HAP-1 (cell line): Measurements from ENCODE around the gene CNTN6.

Experiments used
- DNase-seq, 2 experiments: peaks; one replicate each; pipeline ENCODE4 v3.0.0-alpha.2; 2016 to 2020; ENCODE audit warnings: low spot score in 2 of 2
- H3K27me3 ChIP-seq: fragments of 250-450 bp; sonication (Bioruptor Pico); 2 replicates; pipeline ENCODE4 v1.5.1; 2020; ENCODE audit warnings: low read depth, mild to moderate bottlenecking, moderate library complexity
- H3K36me3 ChIP-seq: fragments of 250-450 bp; sonication (Bioruptor Pico); replicated peaks from 2 replicates; pipeline ENCODE4 v1.5.1; 2020; ENCODE audit warnings: mild to moderate bottlenecking
- H3K4me1 ChIP-seq: fragments of 250-450 bp; sonication (Bioruptor Pico); 2 replicates; pipeline ENCODE4 v1.5.1; 2020; ENCODE audit warnings: mild to moderate bottlenecking
- H3K4me3 ChIP-seq: fragments of 250-450 bp; sonication (Bioruptor Pico); 2 replicates; pipeline ENCODE4 v1.5.1; 2020; ENCODE audit warnings: mild to moderate bottlenecking, moderate library complexity
- H3K9me3 ChIP-seq: fragments of 250-450 bp; sonication (Bioruptor Pico); 2 replicates; pipeline ENCODE4 v1.5.1; 2020; ENCODE audit warnings: mild to moderate bottlenecking, moderate library complexity
- in situ Hi-C: fragments of 300-500 bp; cut with MboI; formaldehyde crosslinking; loops from 3 replicates; pipeline ENCODE4 v1.14.3; 2020; ENCODE audit warnings: low sequenced_read_pairs, inconsistent platforms, mixed read lengths

The CNTN6 gene

DNA sequence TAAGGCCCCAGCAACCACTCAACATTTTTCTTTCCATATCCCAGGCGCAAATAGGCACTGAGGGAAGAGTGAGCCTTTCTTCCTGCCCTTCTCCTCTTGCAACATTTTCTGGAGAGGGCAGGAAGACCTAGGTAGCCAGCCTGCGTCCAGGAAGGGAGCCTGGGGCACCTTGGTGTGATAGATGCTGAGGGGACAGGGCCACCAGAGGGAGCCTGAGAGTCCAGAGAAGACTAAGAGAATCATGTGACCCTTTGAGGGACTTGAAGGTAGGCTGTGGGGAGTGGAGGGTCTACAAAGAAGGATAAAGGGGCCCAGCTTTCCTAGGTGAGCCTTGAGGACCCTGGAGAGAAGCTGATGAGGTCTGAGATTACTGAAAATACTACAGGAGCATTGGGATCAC, 346.6 kb downstream of the CNTN6 start:
- H3K9me3 ChIP-seq = no peaks in the 10 kb centered on the region
- H3K4me1 ChIP-seq = no peaks in the 10 kb centered on the region
- in situ Hi-C loops = no loop called here
- H3K4me3 ChIP-seq = no peak overlapping the region
- no peaks in the 10 kb centered on the region for H3K36me3 ChIP-seq
- peak in 1 of 2 experiments; percentile 62 for DNase-seq
- no peaks in the 10 kb centered on the region for H3K27me3 ChIP-seq

GRCh38 chr3:1442271-1442670, 349.4 kb downstream of the CNTN6 start:
- in situ Hi-C loops = no loop called here

DNA sequence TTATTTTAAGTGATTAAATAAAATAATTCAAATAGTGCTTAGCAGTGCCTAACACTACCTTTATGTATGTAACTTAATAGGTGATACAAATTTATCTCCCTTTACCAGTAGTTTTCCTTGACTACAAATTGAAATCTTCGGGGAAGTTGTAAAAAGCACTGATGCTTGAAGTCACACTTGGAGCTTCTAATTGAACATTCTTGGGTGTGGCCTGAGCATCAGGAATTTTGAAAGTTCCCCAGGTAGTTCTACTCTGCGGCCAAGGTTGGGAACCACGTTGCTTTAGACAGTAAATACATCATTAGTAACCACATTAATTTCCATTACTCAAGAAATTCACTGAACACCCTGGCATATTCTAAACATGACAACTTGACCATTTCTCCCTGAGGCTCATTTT, 351.4 kb downstream of the CNTN6 start:
- no peak overlapping the region for H3K4me3 ChIP-seq
- H3K9me3 ChIP-seq = no peaks in the 10 kb centered on the region
- no peak for DNase-seq
- in situ Hi-C loops = no loop called here
- no peaks in the 10 kb centered on the region for H3K36me3 ChIP-seq
- 0 out of 2 replicates have a peak, but pooled peaks cover 5% of the 10 kb centered on the region for H3K4me1 ChIP-seq
- no peaks in the 10 kb centered on the region for H3K27me3 ChIP-seq

More at GRCh38 chr3:1442271-1442670, 349.4 kb downstream of the CNTN6 start:
- Histone ChIP-seq H3K4me3 (no peak overlapping the region), H3K27me3 (no peaks in the 10 kb centered on the region), H3K4me1 (no peaks in the 10 kb centered on the region), H3K9me3 (no peaks in the 10 kb centered on the region), H3K36me3 (no peaks in the 10 kb centered on the region)
- DNase-seq = no peak

DNA sequence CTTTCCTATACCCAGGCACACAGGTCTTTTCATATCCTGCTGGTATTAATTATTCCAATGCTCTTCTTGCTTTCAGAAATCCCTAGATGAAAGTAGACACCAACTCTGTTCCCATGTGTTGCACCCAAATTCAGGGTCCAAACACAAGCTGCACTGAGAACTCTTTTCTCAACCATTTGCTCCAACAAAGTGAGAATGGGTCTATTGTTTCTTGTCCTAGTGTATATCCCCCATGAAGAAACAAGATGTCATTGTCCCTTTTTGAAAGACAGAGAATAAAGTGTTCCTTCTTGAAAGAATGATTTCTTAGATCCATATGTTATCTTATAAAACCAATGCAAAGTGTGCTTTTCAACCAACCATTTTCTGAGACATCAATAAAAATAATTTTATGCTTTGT, 353.7 kb downstream of the CNTN6 start:
- Histone ChIP-seq H3K27me3 (no peaks in the 10 kb centered on the region), H3K9me3 (no peaks in the 10 kb centered on the region), H3K4me1 (0 out of 2 replicates have a peak, but pooled peaks cover 5% of the 10 kb centered on the region), H3K36me3 (no peaks in the 10 kb centered on the region), H3K4me3 (no peak overlapping the region)
- DNase-seq = no peak
- in situ Hi-C loops = no loop called here

DNA sequence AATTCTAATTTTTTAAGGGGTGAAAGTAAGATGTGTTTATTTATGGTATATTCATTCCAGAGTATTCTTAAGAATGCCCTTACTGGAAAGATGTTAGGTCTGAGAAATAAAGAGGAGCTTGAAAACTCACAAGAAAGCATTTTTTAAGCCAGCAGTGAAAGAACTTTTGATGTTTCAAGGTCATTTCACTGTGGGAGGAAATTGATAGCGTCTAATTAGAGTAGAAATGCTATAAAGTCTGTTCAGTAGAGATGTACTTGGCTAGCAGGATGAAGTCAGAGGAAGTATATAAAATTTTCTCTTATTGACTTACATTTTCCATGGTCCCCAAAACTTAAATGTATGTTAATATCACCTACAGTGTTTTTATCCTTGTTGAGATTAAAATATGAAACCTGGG, 354.6 kb downstream of the CNTN6 start:
- no peaks in the 10 kb centered on the region for H3K27me3 ChIP-seq
- no peaks in the 10 kb centered on the region for H3K36me3 ChIP-seq
- H3K4me1 ChIP-seq = 0 out of 2 replicates have a peak, but pooled peaks cover 5% of the 10 kb centered on the region
- in situ Hi-C loops = no loop called here
- no peaks in the 10 kb centered on the region for H3K9me3 ChIP-seq
- DNase-seq = no peak
- no peak overlapping the region for H3K4me3 ChIP-seq

GRCh38 chr3:1448443-1448842, 355.6 kb downstream of the CNTN6 start:
- DNase-seq = no peak

More at GRCh38 chr3:1448443-1448842, 355.6 kb downstream of the CNTN6 start:
- Histone ChIP-seq H3K36me3 (no peaks in the 10 kb centered on the region), H3K9me3 (no peaks in the 10 kb centered on the region), H3K27me3 (no peaks in the 10 kb centered on the region), H3K4me1 (0 out of 2 replicates have a peak, but pooled peaks cover 5% of the 10 kb centered on the region), H3K4me3 (no peak overlapping the region)
- in situ Hi-C loops = no loop called here
